NCI-H1105 treated with DMSO at 0.1 percent for 48 hours (cell line): ENCODE results near the gene TEX19.
"Not testable (repeated sequence)": the region's sequence is repeated elsewhere in the genome, so short reads cannot be mapped to it uniquely, and the experiment has no call there.

Experiments used
- DNase-seq: peaks from one replicate; lab custom pipeline; 2025; lab: John Stamatoyannopoulos, UW

The TEX19 gene

DNA sequence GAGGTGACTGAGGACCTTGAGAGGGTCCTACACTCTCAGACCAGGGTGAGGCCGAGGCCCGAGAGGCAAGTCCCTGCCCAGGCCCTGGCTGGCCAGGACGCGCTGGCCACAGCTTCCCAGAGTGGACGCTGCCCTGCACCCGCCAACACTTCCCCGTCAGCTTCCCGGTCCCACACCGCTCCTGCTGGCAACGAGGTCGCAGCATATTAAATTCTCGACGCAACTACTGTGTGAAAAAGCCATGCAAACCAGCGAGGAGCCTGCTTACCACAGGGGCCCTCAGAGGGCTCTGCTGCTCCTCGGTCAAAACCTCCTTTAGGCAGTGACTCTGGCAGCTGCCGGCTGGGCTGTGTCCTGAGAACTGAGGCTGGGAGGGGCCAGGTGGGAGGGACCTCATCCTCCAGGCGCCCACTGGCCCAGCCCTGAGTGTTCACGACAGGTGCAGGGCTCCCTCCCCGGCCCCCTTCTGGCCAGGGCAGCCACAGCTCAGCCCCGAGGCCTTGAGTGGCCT, 2.1 kb upstream of the TEX19 start:
- DNase-seq, result no peak

GRCh38 chr17:82357394-82357793, 1.7 kb upstream of the TEX19 start:
- no peak for DNase-seq

DNA sequence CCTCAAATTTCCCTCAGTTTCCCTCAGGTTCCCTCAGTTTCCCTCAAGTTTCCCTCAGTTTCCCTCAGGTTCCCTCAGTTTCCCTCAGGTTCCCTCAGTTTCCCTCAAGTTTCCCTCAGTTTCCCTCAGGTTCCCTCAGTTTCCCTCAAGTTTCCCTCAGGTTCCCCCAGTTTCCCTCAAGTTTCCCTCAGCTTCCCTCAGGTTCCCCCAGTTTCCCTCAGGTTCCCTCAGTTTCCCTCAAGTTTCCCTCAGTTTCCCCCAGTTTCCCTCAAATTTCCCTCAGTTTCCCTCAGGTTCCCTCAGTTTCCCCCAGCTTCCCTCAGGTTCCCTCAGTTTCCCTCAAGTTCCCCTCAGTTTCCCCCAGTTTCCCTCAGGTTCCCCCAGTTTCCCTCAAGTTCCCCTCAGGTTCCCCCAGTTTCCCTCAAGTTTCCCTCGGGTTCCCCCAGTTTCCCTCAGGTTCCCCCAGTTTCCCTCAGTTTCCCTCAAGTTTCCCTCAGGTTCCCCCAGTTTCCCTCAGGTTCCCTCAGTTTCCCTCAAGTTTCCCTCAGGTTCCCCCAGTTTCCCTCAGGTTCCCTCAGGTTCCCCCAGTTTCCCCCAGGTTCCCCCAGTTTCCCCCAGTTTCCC, 516 bp downstream of the TEX19 start:
- not testable (repeated sequence) for DNase-seq

GRCh38 chr17:82361885-82362633, 3.0 kb downstream of the TEX19 start:
- no peak for DNase-seq

DNA sequence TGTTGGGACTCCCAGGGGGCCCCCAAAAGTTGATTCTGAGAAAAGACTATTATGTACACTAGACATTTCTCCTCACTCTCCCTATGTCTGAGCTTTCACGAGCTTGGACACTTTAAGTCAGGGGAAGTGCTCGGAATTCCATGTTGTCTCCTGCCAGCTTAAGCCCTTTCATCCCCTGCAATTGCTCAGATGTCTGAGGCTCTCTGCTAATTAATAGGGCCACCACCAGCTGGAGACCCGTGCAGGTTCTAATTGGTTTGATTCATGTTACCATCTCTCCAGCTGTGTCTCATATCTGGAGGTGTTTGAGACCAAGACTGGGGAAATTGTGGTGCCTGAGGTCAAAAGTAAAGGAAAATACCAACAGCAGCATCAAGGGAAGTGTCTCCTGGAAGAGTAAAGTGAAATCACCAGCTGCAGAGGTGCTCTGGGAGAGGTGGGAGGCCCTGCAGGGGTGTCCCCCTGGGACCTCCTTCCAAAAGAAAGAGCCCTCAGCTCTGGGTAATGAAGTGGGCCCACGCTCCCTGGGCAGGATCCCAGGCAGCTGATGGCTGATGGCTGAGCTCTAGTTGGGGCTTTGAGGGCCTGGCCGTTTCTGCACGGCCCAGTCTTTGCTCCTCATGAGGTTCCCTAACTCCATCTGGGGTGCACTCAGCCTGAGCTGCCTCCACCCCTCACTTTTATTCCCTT, 6.7 kb downstream of the TEX19 start:
- no peak for DNase-seq

DNA sequence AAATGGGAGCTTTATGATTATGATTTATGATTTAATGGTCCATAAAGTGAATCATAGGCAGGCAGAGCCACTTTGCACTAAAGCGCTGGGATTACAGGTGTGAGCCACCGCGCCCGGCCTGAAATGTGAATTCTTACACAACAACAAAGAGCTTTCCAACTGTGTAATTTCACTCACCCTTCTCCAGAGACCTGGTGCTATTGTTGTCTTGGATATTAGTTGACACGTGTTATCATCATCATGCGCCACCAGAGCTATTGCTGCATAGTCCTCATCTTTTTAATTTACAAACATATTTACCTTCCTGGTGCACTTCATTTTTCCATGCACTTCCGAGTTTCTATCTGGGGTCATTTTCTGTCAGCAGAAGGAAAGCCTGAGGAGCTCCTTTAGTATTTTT, 7.7 kb downstream of the TEX19 start:
- no peak for DNase-seq

GRCh38 chr17:82367724-82368524, 8.9 kb downstream of the TEX19 start:
- DNase-seq, result no peak

DNA sequence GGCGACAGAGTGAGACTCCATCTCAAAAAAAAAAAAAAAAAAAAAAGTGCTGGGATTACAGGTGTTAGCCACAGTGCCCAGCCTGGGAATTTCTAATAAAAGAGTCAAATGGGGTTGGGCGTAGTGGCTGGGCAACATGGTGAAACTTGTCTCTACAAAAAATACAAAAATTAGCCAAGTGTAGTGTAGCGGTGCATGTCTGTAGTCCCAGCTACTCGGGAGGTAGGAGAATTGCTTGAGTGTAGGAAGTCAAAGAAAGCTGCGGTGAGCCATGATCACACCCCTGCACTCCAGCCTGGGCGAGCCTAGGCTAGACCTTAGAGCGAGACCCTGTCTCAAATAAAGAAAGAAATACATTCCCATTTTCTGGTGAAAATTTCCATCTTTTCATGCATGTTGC, 10.2 kb downstream of the TEX19 start:
- no peak for DNase-seq

GRCh38 chr17:82370471-82371332, 11.7 kb downstream of the TEX19 start:
- no peak for DNase-seq

DNA sequence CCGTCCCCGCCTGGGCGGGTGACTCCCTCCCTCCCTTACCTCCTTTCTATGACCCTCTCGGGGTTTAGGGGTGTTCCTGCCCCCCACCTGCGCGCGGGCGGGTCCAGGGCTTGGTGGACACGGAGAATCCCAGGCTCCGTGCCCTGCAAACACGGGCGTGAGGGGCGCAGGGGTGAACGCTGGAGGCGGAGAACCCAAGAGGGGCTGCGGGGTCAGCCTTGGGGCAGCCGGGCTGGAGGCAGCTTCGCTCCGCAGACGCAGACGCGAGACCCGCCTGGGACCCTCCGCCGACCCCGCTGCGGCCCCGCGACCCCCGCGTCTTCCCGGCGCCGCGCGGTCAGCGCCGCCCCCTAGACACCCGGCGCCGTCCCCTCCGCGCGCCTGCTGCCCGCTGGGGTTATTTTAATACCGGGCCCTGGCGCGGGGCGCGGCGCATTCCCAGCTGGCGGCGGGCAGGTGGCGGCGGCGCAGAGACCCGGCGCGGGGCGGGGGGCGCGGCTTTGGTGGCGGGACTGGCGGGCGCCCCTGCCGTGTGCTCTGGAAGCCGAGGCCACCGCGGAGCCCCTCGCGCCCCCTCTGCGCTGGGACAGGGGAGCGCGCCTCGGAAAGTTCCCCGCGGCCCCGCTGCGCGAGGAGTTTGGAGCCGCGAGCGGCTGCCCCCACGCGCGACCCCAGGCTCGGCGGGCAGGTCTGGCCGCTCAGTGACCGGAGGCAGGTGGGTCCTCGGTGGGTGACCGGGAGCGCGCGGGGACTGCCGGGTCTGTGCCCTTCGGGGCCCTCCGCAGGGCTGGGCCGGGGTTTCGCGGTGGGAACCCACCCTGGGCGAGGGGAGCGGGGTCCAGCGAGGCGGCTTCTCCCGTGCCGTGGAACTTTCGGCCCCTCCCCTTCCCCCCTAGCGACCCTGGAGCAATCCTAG, 12.5 kb downstream of the TEX19 start, which contains the start of gene UTS2R:
Gene UTS2R, plus strand, starts transcription at position 433 of the 916 bp plus-strand sequence. CDS start 2,560 bp downstream, outside the sequence.
- DNase-seq, result no peak

DNA sequence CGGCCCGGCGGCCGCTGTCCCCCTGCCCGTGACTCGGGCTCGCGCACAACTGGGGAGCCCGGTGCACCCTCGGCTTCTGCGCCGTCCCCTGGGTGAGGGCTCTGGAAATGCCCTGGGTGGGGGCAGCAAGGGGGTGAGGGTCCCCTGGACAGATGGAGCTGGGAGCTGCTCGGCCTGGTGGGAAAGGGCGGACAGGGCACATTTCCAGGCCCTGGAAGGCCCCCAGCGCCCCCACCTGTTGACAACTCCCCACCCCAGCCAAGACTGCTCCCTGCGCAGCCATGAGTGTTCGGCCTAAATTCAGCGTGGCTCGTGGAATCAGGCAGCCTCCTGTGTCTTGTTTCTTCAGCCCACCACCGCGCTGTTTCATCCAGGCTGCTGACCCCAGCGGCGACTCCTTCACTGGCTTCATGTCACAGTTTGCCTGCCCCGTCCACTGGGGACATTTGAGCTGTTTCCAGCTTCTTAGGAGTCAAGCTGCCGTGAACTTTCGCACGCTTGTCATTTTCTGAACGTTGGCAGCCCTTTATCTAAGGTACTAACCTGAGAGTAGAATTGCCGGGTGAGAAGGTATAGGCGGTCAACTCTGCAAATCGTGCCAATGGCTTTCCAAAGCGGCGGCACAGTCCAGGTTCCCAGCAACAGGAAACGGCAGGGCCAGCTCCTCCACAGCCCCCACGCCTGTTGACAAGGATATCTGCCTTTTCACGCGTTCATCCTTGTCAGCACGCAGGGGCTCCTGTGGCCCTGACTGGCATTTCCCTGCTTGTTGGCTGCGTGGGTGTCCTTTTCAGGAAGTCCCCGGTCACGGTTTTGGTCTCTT, 13.4 kb downstream of the TEX19 start:
- no peak for DNase-seq

DNA sequence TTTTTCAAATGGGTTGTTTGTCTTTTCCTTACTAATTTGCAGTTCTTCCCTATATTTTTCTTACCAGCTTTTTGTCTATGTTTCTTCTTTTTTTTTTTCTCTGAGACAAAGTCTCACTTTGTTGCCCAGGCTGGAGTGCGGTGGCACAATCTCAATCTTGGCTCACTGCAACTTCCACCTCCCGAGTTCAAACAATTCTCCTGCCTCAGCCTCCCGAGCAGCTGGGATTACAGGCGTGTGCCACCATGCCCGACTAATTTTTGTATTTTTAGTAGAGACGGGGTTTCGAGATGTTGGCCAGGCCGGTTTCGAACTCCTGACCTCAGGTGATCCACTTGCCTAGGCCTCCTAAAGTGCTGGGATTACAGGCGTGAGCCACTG, 14.0 kb downstream of the TEX19 start:
- DNase-seq, result not testable (repeated sequence)

DNA sequence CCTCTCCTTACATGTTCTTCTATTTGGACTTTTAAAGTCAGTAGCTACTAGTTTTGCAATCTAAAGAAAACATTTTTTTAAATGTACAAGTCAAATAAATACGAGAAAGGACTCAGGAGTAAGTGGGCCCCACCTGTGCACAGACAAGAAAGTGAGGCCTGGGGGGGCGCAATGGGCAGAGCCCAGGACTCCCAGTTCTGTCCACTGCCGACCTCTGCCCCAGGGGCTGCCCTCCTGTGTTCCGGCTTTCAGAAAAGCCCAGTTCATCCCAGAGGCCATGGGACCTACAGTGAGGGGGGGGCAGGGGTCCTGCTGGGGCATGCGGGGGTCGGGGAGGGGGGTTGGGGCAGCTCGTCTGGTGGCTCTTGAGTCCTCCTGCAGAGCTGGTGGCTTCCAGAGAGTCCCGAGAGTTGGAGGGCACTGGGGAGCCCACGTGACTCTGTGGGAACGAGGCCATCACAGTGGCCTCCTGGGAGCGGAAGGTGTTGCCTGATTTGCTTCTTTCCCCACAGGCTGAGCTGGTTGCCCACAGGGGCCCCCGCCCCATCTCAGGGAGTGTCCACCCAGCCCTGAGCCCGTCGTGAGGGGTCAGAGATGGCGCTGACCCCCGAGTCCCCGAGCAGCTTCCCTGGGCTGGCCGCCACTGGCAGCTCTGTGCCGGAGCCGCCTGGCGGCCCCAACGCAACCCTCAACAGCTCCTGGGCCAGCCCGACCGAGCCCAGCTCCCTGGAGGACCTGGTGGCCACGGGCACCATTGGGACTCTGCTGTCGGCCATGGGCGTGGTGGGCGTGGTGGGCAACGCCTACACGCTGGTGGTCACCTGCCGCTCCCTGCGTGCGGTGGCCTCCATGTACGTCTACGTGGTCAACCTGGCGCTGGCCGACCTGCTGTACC, 14.9 kb downstream of the TEX19 start:
- no peak for DNase-seq

DNA sequence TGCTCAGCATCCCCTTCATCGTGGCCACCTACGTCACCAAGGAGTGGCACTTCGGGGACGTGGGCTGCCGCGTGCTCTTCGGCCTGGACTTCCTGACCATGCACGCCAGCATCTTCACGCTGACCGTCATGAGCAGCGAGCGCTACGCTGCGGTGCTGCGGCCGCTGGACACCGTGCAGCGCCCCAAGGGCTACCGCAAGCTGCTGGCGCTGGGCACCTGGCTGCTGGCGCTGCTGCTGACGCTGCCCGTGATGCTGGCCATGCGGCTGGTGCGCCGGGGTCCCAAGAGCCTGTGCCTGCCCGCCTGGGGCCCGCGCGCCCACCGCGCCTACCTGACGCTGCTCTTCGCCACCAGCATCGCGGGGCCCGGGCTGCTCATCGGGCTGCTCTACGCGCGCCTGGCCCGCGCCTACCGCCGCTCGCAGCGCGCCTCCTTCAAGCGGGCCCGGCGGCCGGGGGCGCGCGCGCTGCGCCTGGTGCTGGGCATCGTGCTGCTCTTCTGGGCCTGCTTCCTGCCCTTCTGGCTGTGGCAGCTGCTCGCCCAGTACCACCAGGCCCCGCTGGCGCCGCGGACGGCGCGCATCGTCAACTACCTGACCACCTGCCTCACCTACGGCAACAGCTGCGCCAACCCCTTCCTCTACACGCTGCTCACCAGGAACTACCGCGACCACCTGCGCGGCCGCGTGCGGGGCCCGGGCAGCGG, 15.7 kb downstream of the TEX19 start:
- DNase-seq, result peak; percentile 7

- DNase-seq, result no peak
These were observed 16.5 kb downstream of the TEX19 start for GRCh38 chr17:82375359-82376041.

GRCh38 chr17:82376042-82376730, 17.1 kb downstream of the TEX19 start:
- DNase-seq, result no peak
